Natural killer cell (primary cell): ENCODE results near the gene SHANK2. TPM values are rescaled to one million over a fixed set of nuclear protein-coding genes. Genes with fewer than 3 reads are reported as not detected.

Experiments
- ATAC-seq, 3 donors: fragments of 150-1000 bp in 2 of 3; fragments of 200-7000 bp in 1 of 3; cut with Tn5 transposase; 1 replicate in 1 of 3; 2 replicates in 2 of 3; pipeline ENCODE4 v1.10.0; 2021; ENCODE audit warnings: mild to moderate bottlenecking in 2 of 3, moderate library complexity in 2 of 3
- DNase-seq, 2 donors: peaks; one replicate each; pipeline versions ENCODE4 v3.0.0 to v3.0.0-alpha.2; 2013 to 2021; ENCODE audit warnings: mixed read lengths in 1 of 2
- H3K27ac ChIP-seq: one replicate; pipeline ENCODE4 v1.5.1; 2013; ENCODE audit warnings: mild to moderate bottlenecking, low read length
- H3K27me3 ChIP-seq: one replicate; pipeline ENCODE4 v1.6.1; 2013; ENCODE audit warnings: low read length; ENCODE audit not compliant: control insufficient read depth, insufficient read depth
- H3K36me3 ChIP-seq: one replicate; pipeline ENCODE4 v1.6.1; 2013; ENCODE audit warnings: low read length; ENCODE audit not compliant: control insufficient read depth, insufficient read depth
- H3K4me1 ChIP-seq: one replicate; pipeline ENCODE4 v1.6.1; 2013; ENCODE audit warnings: low read length; ENCODE audit not compliant: control insufficient read depth, insufficient read depth
- H3K4me3 ChIP-seq: one replicate; pipeline ENCODE4 v1.5.1; 2013; ENCODE audit warnings: low read length
- H3K9me3 ChIP-seq: one replicate; pipeline ENCODE4 v1.6.1; 2013; ENCODE audit warnings: low read length; ENCODE audit not compliant: control insufficient read depth, insufficient read depth
- H3K27ac Mint-ChIP-seq, 2 donors: one replicate each; pipeline ENCODE4 v1.8.0; 2022; ENCODE audit warnings: mild to moderate bottlenecking in 2 of 2, mixed read lengths in 2 of 2, moderate library complexity in 1 of 2
- H3K27me3 Mint-ChIP-seq, 2 donors: one replicate each; pipeline ENCODE4 v1.8.0; 2022; ENCODE audit warnings: low read depth in 2 of 2, mixed read lengths in 2 of 2
- H3K36me3 Mint-ChIP-seq: one replicate; pipeline ENCODE4 v1.8.0; 2022; ENCODE audit warnings: mixed read lengths
- H3K4me1 Mint-ChIP-seq, 2 donors: one replicate each; pipeline ENCODE4 v1.8.0; 2022; ENCODE audit warnings: mixed read lengths in 2 of 2
- H3K4me3 Mint-ChIP-seq: one replicate; pipeline ENCODE4 v1.8.0; 2022; ENCODE audit warnings: mild to moderate bottlenecking, moderate library complexity, mixed read lengths
- H3K9me3 Mint-ChIP-seq, 2 donors: one replicate each; pipeline ENCODE4 v1.8.0; 2022; ENCODE audit warnings: mixed read lengths in 2 of 2
- CTCF ChIP-seq: fragments of 200-600 bp; IDR thresholded peaks from one replicate; pipeline ENCODE4 v1.8.0; 2022; ENCODE audit warnings: antibody characterized with exemption
- WGBS: methylation state at CpG from one replicate; pipeline ENCODE4 v1.1.7; 2013; ENCODE audit warnings: missing lambda C conversion rate; ENCODE audit not compliant: insufficient coverage; 5-methylcytosine and 5-hydroxymethylcytosine counted together
- intact Hi-C: fragments of 100-400 bp; cut with micrococcal nuclease; formaldehyde crosslinking; loops from one replicate; pipeline ENCODE4 v1.14.2; 2022
- total RNA-seq, 4 donors: library from RNA; stranded (reverse); fragments of 120-200 nt in 1 of 4; gene quantifications; one replicate each; pipeline versions ENCODE4 v1.2.3 to v1.2.4, GENCODE V29; 2013 to 2022

SHANK2 gene
- total RNA-seq, 3 donors from 2014 or later (not counting 1 experiment from before 2014, with no cell fraction given): 4.9 TPM; not detected in 2

- no peak overlapping the region for H3K27ac Mint-ChIP-seq
- Histone ChIP-seq H3K27me3 (no peaks in the 10 kb centered on the region), H3K4me1 (no peaks in the 10 kb centered on the region), H3K36me3 (no peaks in the 10 kb centered on the region), H3K4me3 (no peak overlapping the region), H3K9me3 (no peaks in the 10 kb centered on the region), H3K27ac (no peak overlapping the region)
- no peak for ATAC-seq
- H3K4me3 Mint-ChIP-seq: no peak overlapping the region
- WGBS: 86% methylated on average over 10 of the region's 10 CpGs
- no peak for TF ChIP-seq CTCF
- H3K36me3 Mint-ChIP-seq: no peaks in the 10 kb centered on the region
- no peak for DNase-seq
- no peaks in the 10 kb centered on the region for H3K4me1 Mint-ChIP-seq
- intact Hi-C loops: no loop called here
- no peaks in the 10 kb centered on the region for H3K27me3 Mint-ChIP-seq
- H3K9me3 Mint-ChIP-seq: no peaks in the 10 kb centered on the region
Measured at GRCh38 chr11:71218789-71219499, 33.4 kb downstream of the SHANK2 start.

- Mint-ChIP-seq H3K27me3 (no peaks in the 10 kb centered on the region), H3K27ac (no peak overlapping the region), H3K36me3 (no peaks in the 10 kb centered on the region), H3K9me3 (no peaks in the 10 kb centered on the region), H3K4me1 (no peaks in the 10 kb centered on the region), H3K4me3 (no peak overlapping the region)
- Histone ChIP-seq H3K27me3 (no peaks in the 10 kb centered on the region), H3K36me3 (no peaks in the 10 kb centered on the region), H3K4me3 (no peak overlapping the region), H3K4me1 (no peaks in the 10 kb centered on the region), H3K27ac (no peak overlapping the region), H3K9me3 (no peaks in the 10 kb centered on the region)
- intact Hi-C loops: no loop called here
- ATAC-seq: no peak
- TF ChIP-seq CTCF: no peak
- DNase-seq: no peak
- WGBS: 84% methylated on average over 12 of the region's 12 CpGs
Measured at GRCh38 chr11:71215425-71215965, 36.9 kb downstream of the SHANK2 start.

GRCh38 chr11:71214553-71215424, 37.6 kb downstream of the SHANK2 start:
- Histone ChIP-seq H3K9me3 (no peaks in the 10 kb centered on the region), H3K27ac (no peak overlapping the region), H3K36me3 (no peaks in the 10 kb centered on the region), H3K27me3 (no peaks in the 10 kb centered on the region), H3K4me1 (no peaks in the 10 kb centered on the region), H3K4me3 (no peak overlapping the region)
- Mint-ChIP-seq H3K4me1 (no peaks in the 10 kb centered on the region), H3K4me3 (no peak overlapping the region), H3K9me3 (no peaks in the 10 kb centered on the region), H3K27ac (no peak overlapping the region), H3K27me3 (no peaks in the 10 kb centered on the region), H3K36me3 (no peaks in the 10 kb centered on the region)
- DNase-seq: no peak
- intact Hi-C loops: no loop called here
- WGBS: 91% methylated on average over 22 of the region's 23 CpGs
- TF ChIP-seq CTCF: no peak
- ATAC-seq: no peak
